K562 (cell line): ENCODE data around the gene NUP85. TPM values are rescaled to one million over a fixed set of nuclear protein-coding genes. Genes with fewer than 3 reads are reported as not detected.

Experiments used
- CREB3L1 ChIP-seq: fragments of 450-650 bp; IDR thresholded peaks from 2 replicates; pipeline ENCODE4 v1.6.1; 2014; ENCODE audit warnings: low read depth, mild to moderate bottlenecking, moderate library complexity, borderline replicate concordance
- HMGXB4 ChIP-seq: sonication (generic); formaldehyde crosslinking; IDR thresholded peaks from 2 replicates; pipeline ENCODE4 v1.8.1; 2023; ENCODE audit warnings: mild to moderate bottlenecking, missing genetic modification reagents
- IRF2 ChIP-seq: sonication (generic); formaldehyde crosslinking; IDR thresholded peaks from 2 replicates; pipeline ENCODE4 v1.8.1; 2022; ENCODE audit warnings: mild to moderate bottlenecking, missing genetic modification reagents
- MAX ChIP-seq: sonication (generic); formaldehyde crosslinking; IDR thresholded peaks from 2 replicates; pipeline ENCODE4 v1.9.0; 2022; ENCODE audit warnings: mild to moderate bottlenecking, missing genetic modification reagents
- MXI1 ChIP-seq: IDR thresholded peaks from 2 replicates; pipeline ENCODE4 v1.6.1; 2011; ENCODE audit warnings: low read depth, mild to moderate bottlenecking, improper control_type of control experiment, low read length
- MYBL2 ChIP-seq, 2 experiments: fragments of 450-650 bp in 1 of 2; sonication (generic) in 1 of 2; formaldehyde crosslinking in 1 of 2; IDR thresholded peaks; 2 replicates each; pipeline versions ENCODE4 v1.6.1 to v1.8.1; 2017 to 2022; ENCODE audit warnings: borderline replicate concordance in 1 of 2, inconsistent platforms in 1 of 2, low read depth in 1 of 2, mild to moderate bottlenecking in 1 of 2, missing genetic modification reagents in 1 of 2, moderate library complexity in 1 of 2
- SP1 ChIP-seq: sonication (generic); formaldehyde crosslinking; IDR thresholded peaks from 2 replicates; pipeline ENCODE4 v1.8.1; 2022; ENCODE audit warnings: mild to moderate bottlenecking, missing genetic modification reagents
- ZBTB1 ChIP-seq: sonication (generic); formaldehyde crosslinking; IDR thresholded peaks from 2 replicates; pipeline ENCODE4 v1.8.1; 2023; ENCODE audit warnings: missing genetic modification reagents, low read depth, mild to moderate bottlenecking, borderline replicate concordance
- ZNF23 ChIP-seq: fragments of 250-450 bp; sonication (Bioruptor Pico); IDR thresholded peaks from 2 replicates; pipeline ENCODE4 v1.4.0; 2020; ENCODE audit warnings: mild to moderate bottlenecking
- ZNF431 ChIP-seq: sonication (generic); formaldehyde crosslinking; IDR thresholded peaks from 2 replicates; pipeline ENCODE4 v1.8.0; 2022; ENCODE audit warnings: mild to moderate bottlenecking, missing genetic modification reagents
- ZNF77 ChIP-seq: fragments of 250-450 bp; sonication (Bioruptor Pico); IDR thresholded peaks from 2 replicates; pipeline ENCODE4 v1.5.0; 2020
- polyA plus RNA-seq, 8 experiments: library from polyadenylated mRNA; depleted of rRNA in 4 of 8; stranded (reverse) in 5 of 8; unstranded in 3 of 8; fragments of >200 nt; fragmentation: Nextera tagmentation in 2 of 8; fragmentation: Illumina TruSeq in 1 of 8; extraction: Ambion mirVana in 2 of 8; extraction: Trizol in 1 of 8; gene quantifications; 2 replicates each; pipeline versions ENCODE4 v1.2.1 to v1.2.3, GENCODE V29; 2011 to 2014; ENCODE audit warnings: inconsistent platforms in 1 of 8, missing spikeins in 1 of 8
- total RNA-seq, 7 experiments: library from RNA; depleted of rRNA in 6 of 7; stranded (reverse); fragments of >200 nt in 6 of 7; fragmentation: Illumina TruSeq in 2 of 7; extraction: Trizol in 2 of 7; gene quantifications; 2 replicates each; pipeline versions ENCODE4 v1.2.1 to v1.2.3, GENCODE V29; 2011 to 2021; ENCODE audit warnings: low replicate concordance in 1 of 7
- TF ChIP-seq, protein P1 (sequence below): fragments of 250-450 bp; sonication (Bioruptor Pico); IDR thresholded peaks from 2 replicates; pipeline ENCODE4 v1.5.0; 2020; ENCODE audit warnings: mild to moderate bottlenecking, borderline replicate concordance
- TF ChIP-seq, protein P2 (sequence below): IDR thresholded peaks from 2 replicates; pipeline ENCODE4 v1.6.1; 2011; ENCODE audit not compliant: insufficient read length; ENCODE audit errors: extremely low read depth
- TF ChIP-seq, protein P3 (sequence below): fragments of 450-650 bp; IDR thresholded peaks from 2 replicates; pipeline ENCODE4 v1.6.1; 2017; ENCODE audit warnings: antibody characterized with exemption
- TF ChIP-seq, protein P4 (sequence below): fragments of 200-800 bp; sonication (Bioruptor generic); IDR thresholded peaks from 2 replicates; pipeline ENCODE4 v1.6.1; 2017; ENCODE audit warnings: missing genetic modification characterization, missing compliant biosample characterization

The NUP85 gene
- total and polyA plus RNA-seq, 9 of the 15 experiments (the other 6 are each of a cell fraction or from before 2014, with no cell fraction given), result 50.2 to 177 (median 110) TPM

DNA sequence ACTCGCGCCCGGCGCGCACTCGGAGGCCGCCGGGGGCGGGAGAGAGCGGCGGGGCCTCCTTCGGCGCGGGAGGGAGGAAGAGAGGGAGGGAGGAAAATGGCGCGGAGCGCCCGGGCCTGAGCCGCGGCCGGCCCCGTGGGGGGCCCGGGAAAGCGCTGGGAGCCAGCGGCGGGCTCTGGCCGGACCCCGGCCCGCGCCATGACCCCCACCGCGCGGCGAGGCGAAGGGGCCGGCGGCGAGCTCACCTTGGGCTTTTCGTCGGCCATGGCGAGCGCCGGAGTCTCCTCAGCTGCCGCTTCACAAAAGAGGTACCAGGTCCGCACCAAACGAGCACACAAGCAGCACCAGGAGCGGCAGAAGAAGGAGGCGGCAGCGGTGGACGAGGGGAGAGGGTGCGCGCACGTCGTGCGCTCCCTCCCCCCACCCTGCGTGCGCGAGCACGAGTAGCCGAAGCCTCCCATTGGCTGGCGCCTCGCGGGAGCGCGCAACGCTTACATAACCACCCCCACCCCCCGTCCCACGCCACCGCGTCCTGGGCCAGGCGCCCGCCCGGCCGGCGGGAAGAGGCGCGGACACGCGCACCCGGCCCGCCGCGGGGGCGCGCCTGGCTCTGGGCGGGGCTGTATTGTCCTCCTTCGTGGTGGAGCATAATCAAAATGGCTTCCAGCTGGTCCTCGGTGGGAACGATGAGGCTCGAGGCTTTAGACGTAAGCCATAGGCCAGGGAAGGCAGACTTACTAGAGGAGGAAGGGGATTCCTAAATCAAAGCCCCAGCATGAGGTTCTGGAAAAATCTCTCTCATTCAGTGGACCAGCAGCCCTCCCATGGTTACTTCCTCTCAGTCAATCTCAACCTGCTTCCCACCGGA is 22.7 kb upstream of the NUP85 start, which contains the start of gene SUMO2 (continued):
- TF ChIP-seq, protein P1, sequence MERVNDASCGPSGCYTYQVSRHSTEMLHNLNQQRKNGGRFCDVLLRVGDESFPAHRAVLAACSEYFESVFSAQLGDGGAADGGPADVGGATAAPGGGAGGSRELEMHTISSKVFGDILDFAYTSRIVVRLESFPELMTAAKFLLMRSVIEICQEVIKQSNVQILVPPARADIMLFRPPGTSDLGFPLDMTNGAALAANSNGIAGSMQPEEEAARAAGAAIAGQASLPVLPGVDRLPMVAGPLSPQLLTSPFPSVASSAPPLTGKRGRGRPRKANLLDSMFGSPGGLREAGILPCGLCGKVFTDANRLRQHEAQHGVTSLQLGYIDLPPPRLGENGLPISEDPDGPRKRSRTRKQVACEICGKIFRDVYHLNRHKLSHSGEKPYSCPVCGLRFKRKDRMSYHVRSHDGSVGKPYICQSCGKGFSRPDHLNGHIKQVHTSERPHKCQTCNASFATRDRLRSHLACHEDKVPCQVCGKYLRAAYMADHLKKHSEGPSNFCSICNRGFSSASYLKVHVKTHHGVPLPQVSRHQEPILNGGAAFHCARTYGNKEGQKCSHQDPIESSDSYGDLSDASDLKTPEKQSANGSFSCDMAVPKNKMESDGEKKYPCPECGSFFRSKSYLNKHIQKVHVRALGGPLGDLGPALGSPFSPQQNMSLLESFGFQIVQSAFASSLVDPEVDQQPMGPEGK, result 0 out of 2 replicates have a peak, but pooled peaks have one; percentile 25
- TF ChIP-seq HMGXB4 (CRISPR knock-in tag), result peak; percentile 57; the same call in 1 of the 2 replicates
- TF ChIP-seq ZNF23 (CRISPR knock-in tag), result no peak
- TF ChIP-seq, protein P2, sequence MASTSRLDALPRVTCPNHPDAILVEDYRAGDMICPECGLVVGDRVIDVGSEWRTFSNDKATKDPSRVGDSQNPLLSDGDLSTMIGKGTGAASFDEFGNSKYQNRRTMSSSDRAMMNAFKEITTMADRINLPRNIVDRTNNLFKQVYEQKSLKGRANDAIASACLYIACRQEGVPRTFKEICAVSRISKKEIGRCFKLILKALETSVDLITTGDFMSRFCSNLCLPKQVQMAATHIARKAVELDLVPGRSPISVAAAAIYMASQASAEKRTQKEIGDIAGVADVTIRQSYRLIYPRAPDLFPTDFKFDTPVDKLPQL, result no peak
- TF ChIP-seq, protein P3, sequence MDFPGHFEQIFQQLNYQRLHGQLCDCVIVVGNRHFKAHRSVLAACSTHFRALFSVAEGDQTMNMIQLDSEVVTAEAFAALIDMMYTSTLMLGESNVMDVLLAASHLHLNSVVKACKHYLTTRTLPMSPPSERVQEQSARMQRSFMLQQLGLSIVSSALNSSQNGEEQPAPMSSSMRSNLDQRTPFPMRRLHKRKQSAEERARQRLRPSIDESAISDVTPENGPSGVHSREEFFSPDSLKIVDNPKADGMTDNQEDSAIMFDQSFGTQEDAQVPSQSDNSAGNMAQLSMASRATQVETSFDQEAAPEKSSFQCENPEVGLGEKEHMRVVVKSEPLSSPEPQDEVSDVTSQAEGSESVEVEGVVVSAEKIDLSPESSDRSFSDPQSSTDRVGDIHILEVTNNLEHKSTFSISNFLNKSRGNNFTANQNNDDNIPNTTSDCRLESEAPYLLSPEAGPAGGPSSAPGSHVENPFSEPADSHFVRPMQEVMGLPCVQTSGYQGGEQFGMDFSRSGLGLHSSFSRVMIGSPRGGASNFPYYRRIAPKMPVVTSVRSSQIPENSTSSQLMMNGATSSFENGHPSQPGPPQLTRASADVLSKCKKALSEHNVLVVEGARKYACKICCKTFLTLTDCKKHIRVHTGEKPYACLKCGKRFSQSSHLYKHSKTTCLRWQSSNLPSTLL, result no peak
- TF ChIP-seq ZNF431 (CRISPR knock-in tag), result no peak
- peak; percentile 41; the same call in 1 of the 2 replicates for TF ChIP-seq MAX
- no peak; the same call in 1 of the 2 replicates for TF ChIP-seq SP1 (CRISPR knock-in tag)
- TF ChIP-seq, protein P4, sequence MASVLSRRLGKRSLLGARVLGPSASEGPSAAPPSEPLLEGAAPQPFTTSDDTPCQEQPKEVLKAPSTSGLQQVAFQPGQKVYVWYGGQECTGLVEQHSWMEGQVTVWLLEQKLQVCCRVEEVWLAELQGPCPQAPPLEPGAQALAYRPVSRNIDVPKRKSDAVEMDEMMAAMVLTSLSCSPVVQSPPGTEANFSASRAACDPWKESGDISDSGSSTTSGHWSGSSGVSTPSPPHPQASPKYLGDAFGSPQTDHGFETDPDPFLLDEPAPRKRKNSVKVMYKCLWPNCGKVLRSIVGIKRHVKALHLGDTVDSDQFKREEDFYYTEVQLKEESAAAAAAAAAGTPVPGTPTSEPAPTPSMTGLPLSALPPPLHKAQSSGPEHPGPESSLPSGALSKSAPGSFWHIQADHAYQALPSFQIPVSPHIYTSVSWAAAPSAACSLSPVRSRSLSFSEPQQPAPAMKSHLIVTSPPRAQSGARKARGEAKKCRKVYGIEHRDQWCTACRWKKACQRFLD (CRISPR knock-in tag), result peak; percentile 99
- TF ChIP-seq CREB3L1, result no peak; the same call in none of the 2 replicates
- no peak for TF ChIP-seq MXI1
- TF ChIP-seq IRF2 (CRISPR knock-in tag), result no peak
- TF ChIP-seq MYBL2 (IDR thresholded peaks at IDR 0.05; ENCODE audit: low read depth), result no peak
- TF ChIP-seq MYBL2 (CRISPR knock-in tag; IDR thresholded peaks at IDR 0.05; ENCODE audit: borderline replicate concordance), result no peak
- TF ChIP-seq ZBTB1, result peak; percentile 41
- TF ChIP-seq ZNF77 (CRISPR knock-in tag), result no peak
